Muscle of back (tissue), 11 donors: ENCODE results near the gene WWOX. TPM values are rescaled to one million over a fixed set of nuclear protein-coding genes. Genes with fewer than 3 reads are reported as not detected.
"Not testable (repeated sequence)": the region's sequence is repeated elsewhere in the genome, so short reads cannot be mapped to it uniquely, and the experiment has no call there.

Experiments
- DNase-seq, 3 donors: peaks; one replicate each; pipeline versions ENCODE4 v3.0.0 to v3.0.0-alpha.2; 2013
- polyA plus RNA-seq, 10 donors: library from polyadenylated mRNA; unstranded; fragments of 120-200 nt; gene quantifications; one replicate each; pipeline ENCODE4 v1.2.1, GENCODE V29; 2013; ENCODE audit not compliant: insufficient read length in 10 of 10

Gene WWOX
- polyA plus RNA-seq, 10 donors = 7.8 to 14.7 (median 12.8) TPM

DNA sequence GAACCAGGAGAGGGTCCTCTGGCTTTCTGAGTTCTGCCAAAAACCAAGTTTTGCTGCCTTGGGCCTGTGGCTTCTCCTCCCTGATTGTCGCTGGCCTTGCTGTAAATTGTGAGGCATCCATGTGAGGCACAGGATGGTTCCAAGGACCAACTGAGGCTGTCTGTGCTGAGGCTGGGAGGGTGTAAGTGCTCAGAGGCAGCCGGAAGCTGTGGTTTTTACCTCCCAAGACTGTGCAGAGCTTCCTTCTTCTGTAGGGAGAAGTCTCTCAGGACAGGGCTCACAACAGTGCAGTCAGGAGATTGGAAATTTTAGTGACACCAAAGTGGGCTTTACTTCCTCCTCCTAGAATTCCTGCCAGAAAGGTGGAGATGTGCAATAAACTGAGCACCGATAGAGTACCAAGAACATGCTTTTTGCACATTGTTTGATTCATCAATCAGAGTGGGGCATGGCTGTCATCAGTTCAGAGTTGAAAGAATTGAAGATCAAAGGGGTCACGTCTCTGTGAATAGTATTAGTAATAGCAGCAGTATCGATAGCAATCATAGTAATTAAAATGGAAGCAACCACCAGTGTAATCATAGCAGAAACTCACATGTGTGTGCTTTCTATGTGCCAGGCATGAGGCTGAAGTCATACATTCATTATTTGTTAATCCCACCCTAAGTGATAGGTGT lies 467.1 kb downstream of the WWOX start:
- no peak for DNase-seq

- DNase-seq = no peak
These were observed 471.1 kb downstream of the WWOX start for GRCh38 chr16:78570399-78571141.

DNA sequence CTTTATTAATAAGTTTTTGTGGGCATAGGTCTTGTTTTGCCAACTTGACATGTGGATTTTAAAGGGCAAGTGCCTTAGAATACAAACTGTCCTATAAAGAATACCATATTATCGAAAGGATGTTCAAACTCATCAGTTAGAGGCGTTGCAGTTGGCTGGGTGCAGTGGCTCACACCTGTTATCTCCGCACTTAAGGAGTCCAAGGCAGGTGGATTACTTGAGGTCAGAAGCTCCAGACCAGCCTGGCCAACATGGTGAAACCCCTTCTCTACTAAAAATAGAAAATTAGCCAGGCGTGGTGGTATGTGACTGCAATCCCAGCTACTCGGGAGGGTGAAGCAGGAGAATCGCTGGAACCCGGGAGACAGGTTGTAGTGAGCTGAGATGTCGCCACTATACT lies 472.0 kb downstream of the WWOX start:
- DNase-seq = peak in 1 of 3 donors; percentile 7

GRCh38 chr16:78571898-78572358 lies 472.5 kb downstream of the WWOX start:
- DNase-seq = no peak

DNA sequence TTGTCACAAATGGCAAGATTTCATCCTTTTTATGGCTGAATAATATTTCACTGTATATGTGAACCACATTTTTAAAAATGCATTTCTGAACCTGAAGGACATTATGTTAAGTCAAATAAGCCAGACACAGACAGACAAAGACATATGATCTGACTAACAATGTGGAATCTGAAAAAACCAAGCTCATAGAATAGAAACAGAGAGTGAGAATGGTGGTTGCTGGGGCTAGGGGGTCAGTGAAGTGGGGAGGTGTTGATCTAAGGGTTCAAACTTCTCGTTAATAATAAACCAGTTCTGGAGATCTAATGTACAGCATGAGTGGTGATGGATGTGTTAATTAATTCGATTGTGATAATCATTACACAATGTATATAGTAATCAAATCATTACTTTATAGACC lies 475.1 kb downstream of the WWOX start:
- no peak for DNase-seq

DNA sequence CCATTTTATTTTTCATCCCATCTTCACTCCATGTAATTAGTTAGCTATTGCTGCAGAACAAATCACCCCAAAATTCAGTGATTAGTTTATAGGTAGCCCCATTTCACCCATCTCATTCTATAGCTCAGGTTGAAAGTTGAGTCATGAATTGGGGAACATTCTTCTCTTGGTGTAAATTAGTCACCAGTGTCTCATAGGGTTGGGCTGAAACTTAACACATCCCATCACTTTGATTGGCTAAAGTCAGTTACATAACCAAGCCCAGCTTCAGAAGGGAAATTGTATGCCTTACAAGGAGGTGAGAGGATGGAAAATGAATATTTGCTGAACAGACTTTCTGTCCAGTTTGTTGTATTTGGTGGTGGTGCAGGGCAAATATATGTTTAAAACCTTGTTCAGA lies 477.5 kb downstream of the WWOX start:
- no peak for DNase-seq

GRCh38 chr16:78577630-78578029 lies 478.2 kb downstream of the WWOX start:
- DNase-seq = no peak

DNA sequence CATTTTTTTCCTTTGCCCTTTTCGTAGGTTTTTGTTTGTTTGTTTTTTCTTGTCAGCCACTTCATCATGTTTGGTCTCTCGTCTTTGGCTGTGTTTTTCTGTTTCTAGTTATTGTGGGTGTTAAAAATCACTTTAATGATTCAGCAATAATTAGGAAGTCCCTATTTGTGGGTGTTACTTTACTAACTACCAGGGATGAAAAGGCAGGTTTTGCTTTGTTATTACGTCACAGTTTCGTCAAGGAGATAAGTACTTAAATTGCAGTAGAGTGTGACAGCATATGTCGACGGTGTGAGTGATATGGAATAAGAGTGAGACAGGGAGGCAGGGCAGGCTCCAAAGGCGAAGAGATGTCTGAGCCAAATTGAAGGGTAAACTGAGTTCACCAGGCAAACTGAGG lies 479.6 kb downstream of the WWOX start:
- DNase-seq = no peak

GRCh38 chr16:78583441-78583840 lies 484.0 kb downstream of the WWOX start:
- DNase-seq = no peak

DNA sequence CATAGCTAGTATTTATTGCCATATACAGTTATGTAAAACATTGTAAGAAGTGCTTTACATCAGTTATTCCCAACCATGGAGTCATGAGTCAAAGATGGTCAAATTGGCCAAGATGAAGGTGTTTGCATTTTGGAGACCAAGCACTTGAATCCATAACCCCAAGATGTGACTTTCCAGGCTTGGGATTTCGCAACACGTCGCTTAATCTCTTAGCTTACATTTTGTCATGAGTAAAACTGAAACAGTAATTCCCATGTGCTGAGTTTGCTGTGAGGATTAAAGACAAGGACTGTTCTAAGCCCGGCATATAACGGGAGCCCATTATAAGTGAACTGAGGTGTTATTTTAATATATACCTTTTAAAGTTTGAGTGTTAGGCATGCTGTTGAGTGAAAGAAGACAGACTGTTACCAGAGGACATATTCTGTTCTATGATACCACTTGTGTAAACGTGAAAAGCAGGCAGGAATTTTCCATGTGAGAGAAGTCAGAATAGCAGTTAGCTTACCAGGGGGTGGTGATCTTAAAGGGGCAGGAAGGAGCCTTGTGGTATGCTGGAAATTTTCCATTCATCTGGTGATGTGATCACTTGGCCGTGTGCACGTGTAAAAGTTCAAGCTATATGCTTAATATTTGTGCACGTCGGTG lies 484.9 kb downstream of the WWOX start:
- no peak for DNase-seq

DNA sequence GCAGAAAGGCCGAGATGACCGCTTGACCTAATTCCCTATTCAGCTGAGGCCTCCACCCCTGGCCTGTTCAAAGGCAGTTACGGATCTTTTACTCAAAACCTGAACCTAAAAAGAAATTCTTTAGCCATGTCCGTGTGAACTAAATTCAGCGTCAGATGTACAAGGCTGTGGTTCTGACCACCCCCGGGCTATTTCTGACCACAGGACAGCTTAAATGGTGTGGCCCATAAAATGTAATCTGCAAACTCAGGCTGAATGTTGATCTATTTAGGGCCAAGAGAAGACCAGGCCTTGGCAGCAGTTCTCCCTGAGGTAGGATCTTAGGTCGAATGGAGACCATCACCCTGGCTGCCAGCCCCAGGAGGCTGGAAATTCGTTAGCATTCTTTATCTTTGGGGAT lies 485.5 kb downstream of the WWOX start:
- DNase-seq = no peak

DNA sequence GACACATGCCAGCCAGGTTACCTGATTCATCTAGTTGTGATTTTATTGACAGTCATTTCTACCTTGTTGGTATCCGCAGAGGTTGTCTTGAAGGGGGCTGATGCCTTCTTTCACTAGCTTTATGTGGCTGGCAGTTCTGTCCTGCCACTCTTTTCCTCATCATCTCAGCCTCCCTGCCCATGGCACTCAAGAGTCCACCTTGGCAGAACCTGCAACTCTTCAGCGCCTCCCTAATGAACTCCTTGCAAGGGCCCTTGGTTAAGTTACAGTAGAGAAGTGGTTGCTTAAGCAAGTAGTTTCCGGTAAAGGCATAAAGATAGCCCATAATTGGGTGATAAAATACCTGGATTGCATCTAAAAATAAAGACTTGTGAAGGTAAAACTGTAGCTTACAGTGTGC lies 489.9 kb downstream of the WWOX start:
- DNase-seq = no peak

DNA sequence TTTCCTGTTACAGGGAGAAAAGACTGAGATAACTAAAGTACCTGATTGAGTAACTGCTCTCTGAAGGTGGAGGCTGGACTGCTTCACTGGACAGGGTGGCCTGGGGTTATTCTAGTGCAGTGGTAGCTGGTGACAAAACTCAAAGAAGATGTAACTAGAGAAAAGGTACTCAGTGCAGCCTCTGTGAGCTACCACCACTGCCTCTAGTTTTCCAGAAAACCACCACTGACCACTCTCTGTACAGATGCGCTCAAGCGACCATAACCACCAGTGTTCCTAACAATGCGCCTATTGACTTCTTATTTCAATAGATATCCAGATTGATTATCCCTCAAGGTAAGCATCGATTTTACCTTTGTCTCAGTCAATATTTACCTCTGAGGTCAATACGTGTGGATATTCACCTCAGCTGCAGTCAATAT lies 492.2 kb downstream of the WWOX start:
- no peak for DNase-seq

GRCh38 chr16:78592111-78592510 lies 492.7 kb downstream of the WWOX start:
- no peak for DNase-seq

DNA sequence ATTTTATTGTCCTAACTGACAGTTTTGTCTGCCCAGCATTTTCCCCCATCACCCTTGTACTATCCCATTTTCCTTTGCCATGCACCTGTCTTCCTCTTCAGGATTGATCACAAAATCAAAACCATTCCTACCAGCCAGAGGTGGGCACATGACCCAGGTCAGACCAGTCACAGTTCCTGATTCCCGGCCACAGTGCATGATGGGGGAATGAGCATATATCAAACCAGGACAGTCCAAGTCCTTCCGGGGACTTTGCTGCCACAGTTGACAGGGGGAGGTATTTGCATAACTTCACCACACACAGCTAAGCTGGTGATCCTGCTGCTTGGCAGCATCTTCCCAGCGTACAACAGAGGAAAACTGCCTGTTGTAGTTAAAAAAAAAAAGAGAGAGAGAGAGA lies 493.9 kb downstream of the WWOX start:
- no peak for DNase-seq

- DNase-seq = no peak
These were observed 494.7 kb downstream of the WWOX start for GRCh38 chr16:78594191-78594590.

DNA sequence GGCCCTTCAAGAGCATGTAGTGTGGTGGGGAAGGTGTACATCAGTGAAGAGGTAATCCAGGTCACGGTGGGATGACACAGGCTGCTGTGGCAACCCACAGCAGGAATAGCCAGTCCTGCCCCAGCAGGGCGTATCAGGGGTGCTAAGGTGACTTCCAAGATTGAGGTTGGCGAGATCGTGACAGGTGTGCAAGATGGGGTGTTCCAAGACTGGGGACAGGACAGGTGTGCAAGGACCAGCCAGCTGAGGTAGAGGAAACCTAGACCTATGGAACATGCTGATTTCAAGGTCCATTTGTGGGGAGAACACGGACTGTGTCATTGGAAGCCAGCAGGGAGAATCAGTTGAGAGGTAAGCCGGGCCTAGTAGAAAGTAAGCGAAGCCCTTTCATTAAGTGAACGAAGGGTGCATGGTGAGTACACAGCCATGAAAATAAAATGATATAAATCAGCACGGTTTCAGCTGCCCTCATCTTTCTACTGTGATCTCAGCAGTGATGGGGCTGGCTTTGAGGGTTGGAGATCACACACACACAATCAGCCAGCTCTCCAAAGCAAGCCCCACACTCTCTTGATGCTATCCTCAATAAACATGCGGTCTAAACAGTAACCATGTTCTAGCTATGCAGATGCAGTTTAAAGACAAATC lies 497.0 kb downstream of the WWOX start:
- no peak for DNase-seq

GRCh38 chr16:78596996-78597422 lies 497.6 kb downstream of the WWOX start:
- DNase-seq = no peak

- no peak for DNase-seq
These were observed 498.5 kb downstream of the WWOX start for GRCh38 chr16:78597809-78598570.

DNA sequence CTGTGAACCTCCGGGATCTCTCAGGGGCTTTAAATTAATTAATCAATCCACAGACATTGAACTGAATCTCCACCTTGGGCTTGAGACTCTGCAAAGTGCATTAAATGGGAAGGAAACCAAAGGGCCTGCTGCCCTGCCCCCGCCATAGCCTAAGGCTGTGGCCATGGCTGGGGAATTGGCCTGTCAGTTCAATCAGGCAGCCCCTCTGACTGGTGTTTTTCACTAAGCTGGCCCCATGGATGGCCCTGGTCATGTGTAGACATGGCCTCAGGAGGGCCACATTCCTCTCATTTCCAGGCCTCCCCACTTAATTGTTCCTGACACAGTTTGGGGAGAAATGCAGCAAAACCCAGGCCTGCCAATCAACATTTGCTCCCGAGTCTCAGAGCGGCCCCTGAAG lies 499.8 kb downstream of the WWOX start:
- no peak for DNase-seq

GRCh38 chr16:78604423-78605062 lies 505.1 kb downstream of the WWOX start:
- not testable (repeated sequence) for DNase-seq
